Measurements from ENCODE around the gene HLA-DQB1. TPM values are rescaled to one million over a fixed set of nuclear protein-coding genes. Genes with fewer than 3 reads are reported as not detected.
"Not testable (repeated sequence)": the region's sequence is repeated elsewhere in the genome, so short reads cannot be mapped to it uniquely, and the experiment has no call there.

The HLA-DQB1 gene
- total and polyA plus RNA-seq, 2 of the 13 experiments (the other 11 are each of a cell fraction or from before 2014, with no cell fraction given): not detected

- Histone ChIP-seq H3K27me3 (ENCODE audit: control insufficient read depth in 1 of 2, insufficient read depth in 2 of 2, low read length in 2 of 2) (peaks cover 0 to 9% of the 10 kb centered on the region in 2 experiments; a peak in 2 of 5 replicates), H3K36me3 (replicated peaks in 1 of 2; ENCODE audit: control insufficient read depth in 1 of 2, insufficient read depth in 2 of 2, low read length in 2 of 2) (no peaks in the 10 kb centered on the region), H3K9ac (ENCODE audit: insufficient read depth, low read depth, low read length) (no peak overlapping the region), H3K79me2 (ENCODE audit: insufficient read depth, low read length) (no peaks in the 10 kb centered on the region), H3K4me3 (replicated peaks in 1 of 3; ENCODE audit: insufficient read depth in 1 of 3, low read depth in 2 of 3, low read length in 3 of 3) (no peak overlapping the region), H2AFZ (ENCODE audit: low read length) (no peak overlapping the region), H3K9me3 (ENCODE audit: low read length) (no peaks in the 10 kb centered on the region), H3K4me2 (ENCODE audit: low read depth, low read length) (no peak overlapping the region), H3K4me1 (ENCODE audit: insufficient read depth, low read length) (no peaks in the 10 kb centered on the region), H3K27ac (ENCODE audit: extremely low read length, insufficient read depth, low read length) (no peak overlapping the region), H4K20me1 (ENCODE audit: insufficient read depth, low read length) (no peaks in the 10 kb centered on the region)
- TF ChIP-seq ETV5 (CRISPR knock-in tag; IDR thresholded peaks at IDR 0.05; ENCODE audit: borderline replicate concordance): no peak
- no peak for TF ChIP-seq U2AF2 (IDR thresholded peaks at IDR 0.05; ENCODE audit: low read depth, low read length)
- TF ChIP-seq ZNF607 (CRISPR knock-in tag; IDR thresholded peaks at IDR 0.05; ENCODE audit: borderline replicate concordance): no peak
- TF ChIP-seq SIX1 (CRISPR knock-in tag; IDR thresholded peaks at IDR 0.05; ENCODE audit: borderline replicate concordance): no peak
- TF ChIP-seq ARHGAP35 (CRISPR knock-in tag; IDR thresholded peaks at IDR 0.05; ENCODE audit: borderline replicate concordance): no peak
- no peak for TF ChIP-seq CBFB (CRISPR knock-in tag; IDR thresholded peaks at IDR 0.05)
- no peak for TF ChIP-seq HOXD1 (CRISPR knock-in tag; IDR thresholded peaks at IDR 0.05)
- no peak for TF ChIP-seq ZMYM4 (CRISPR knock-in tag; IDR thresholded peaks at IDR 0.05)
- TF ChIP-seq AGO1 (IDR thresholded peaks at IDR 0.05; ENCODE audit: low read depth, low read length, poor library complexity, severe bottlenecking): no peak
- TF ChIP-seq IRX3 (CRISPR knock-in tag; IDR thresholded peaks at IDR 0.05; ENCODE audit: borderline replicate concordance, low read depth): no peak
- TF ChIP-seq RBFOX2 (IDR thresholded peaks at IDR 0.05; ENCODE audit: low read depth, low read length): no peak
- no peak for TF ChIP-seq KDM6A (CRISPR knock-in tag; IDR thresholded peaks at IDR 0.05; ENCODE audit: low read depth)
- no peak for TF ChIP-seq GABPA (IDR thresholded peaks at IDR 0.05; ENCODE audit: low read depth, low read length)
- TF ChIP-seq GABPA (CRISPR knock-in tag; IDR thresholded peaks at IDR 0.05; ENCODE audit: low read depth): no peak
- TF ChIP-seq RFX3 (CRISPR knock-in tag; IDR thresholded peaks at IDR 0.05): no peak
- no peak for TF ChIP-seq HDAC6 (IDR thresholded peaks at IDR 0.05; ENCODE audit: low read depth, low read length)
- TF ChIP-seq GTF2F1 (IDR thresholded peaks at IDR 0.05; ENCODE audit: low read length): no peak
- DNase-seq (ENCODE audit: low spot score) (no peak), FAIRE-seq (no peak), ATAC-seq (no peak)
- in situ Hi-C loops (cut with HindIII; ENCODE audit: extremely low pct_ligation_motif_present, low pct_unique_long_range_greater_than_20kb): no loop called here
- 8% methylated on average over 6 of the region's 6 CpGs for WGBS (ENCODE audit: low lambda C conversion rate)
- no TSS peak for BruUV-seq (replicated peaks)
- ChIA-PET CTCF (ENCODE audit: low intra/inter-chr PET ratio, low total read pairs) (no interaction called here), POLR2A (no interaction called here)
- intact Hi-C loops (cut with micrococcal nuclease; ENCODE audit: unreplicated experiment): no loop called here
These were observed 23.7 kb downstream of the HLA-DQB1 start for GRCh38 chr6:32642720-32643106.

- 0% methylated on average over 2 of the region's 2 CpGs for WGBS (ENCODE audit: low lambda C conversion rate)
- H4K20me1 ChIP-seq (ENCODE audit: insufficient read depth, low read length); H3K36me3 ChIP-seq (replicated peaks in 1 of 2; ENCODE audit: control insufficient read depth in 1 of 2, insufficient read depth in 2 of 2, low read length in 2 of 2); H3K4me1 ChIP-seq (ENCODE audit: insufficient read depth, low read length); H2AFZ ChIP-seq (ENCODE audit: low read length); BruUV-seq (replicated peaks); H3K4me3 ChIP-seq (replicated peaks in 1 of 3; ENCODE audit: insufficient read depth in 1 of 3, low read depth in 2 of 3, low read length in 3 of 3); CTCF ChIA-PET (ENCODE audit: low intra/inter-chr PET ratio, low total read pairs); in situ Hi-C loops (cut with HindIII; ENCODE audit: extremely low pct_ligation_motif_present, low pct_unique_long_range_greater_than_20kb); H3K9me3 ChIP-seq (ENCODE audit: low read length); H3K27ac ChIP-seq (ENCODE audit: extremely low read length, insufficient read depth, low read length); intact Hi-C loops (cut with micrococcal nuclease; ENCODE audit: unreplicated experiment); DNase-seq (ENCODE audit: low spot score); H3K79me2 ChIP-seq (ENCODE audit: insufficient read depth, low read length); H3K4me2 ChIP-seq (ENCODE audit: low read depth, low read length); POLR2A ChIA-PET; FAIRE-seq; ATAC-seq; H3K9ac ChIP-seq (ENCODE audit: insufficient read depth, low read depth, low read length); H3K27me3 ChIP-seq (ENCODE audit: control insufficient read depth in 1 of 2, insufficient read depth in 2 of 2, low read length in 2 of 2): not testable (repeated sequence)
These were observed 24.4 kb downstream of the HLA-DQB1 start for GRCh38 chr6:32641785-32642719.

Data from HepG2 (cell line).